CD8-positive, alpha-beta memory T cell (primary cell): Measurements from ENCODE around the gene PRKD1. TPM values are rescaled to one million over a fixed set of nuclear protein-coding genes. Genes with fewer than 3 reads are reported as not detected.
"Not testable (repeated sequence)": the region's sequence is repeated elsewhere in the genome, so short reads cannot be mapped to it uniquely, and the experiment has no call there.

Source experiments
- CTCF ChIA-PET: fragments of 350-600 bp; sonication (Branson Sonifier 250); formaldehyde crosslinking; loops from one replicate; lab custom pipeline; 2021; ENCODE audit warnings: antibody characterized with exemption; lab: Charles Lee
- POLR2A ChIA-PET: fragments of 350-600 bp; sonication (Branson Sonifier 250); formaldehyde crosslinking; loops from one replicate; lab custom pipeline; 2021; ENCODE audit warnings: antibody characterized with exemption; lab: Charles Lee
- DNase-seq, 5 donors: peaks; one replicate each; pipeline versions ENCODE4 v3.0.0 to v3.0.0-alpha.2; 2020 to 2022; ENCODE audit warnings: mixed read lengths in 1 of 5
- H3K27ac ChIP-seq: one replicate; pipeline ENCODE4 v1.7.0; 2013; ENCODE audit warnings: low read depth, mild to moderate bottlenecking, low read length, moderate library complexity
- H3K27me3 ChIP-seq: 2 replicates; pipeline ENCODE4 v1.7.0; 2013; ENCODE audit warnings: low read length, mild to moderate bottlenecking; ENCODE audit not compliant: insufficient read depth, poor library complexity, severe bottlenecking
- H3K36me3 ChIP-seq: 2 replicates; pipeline ENCODE4 v1.7.0; 2013; ENCODE audit warnings: mild to moderate bottlenecking, low read length, moderate library complexity; ENCODE audit not compliant: insufficient read depth
- H3K4me1 ChIP-seq: 2 replicates; pipeline ENCODE4 v1.7.0; 2013; ENCODE audit warnings: mild to moderate bottlenecking, low read length, moderate library complexity; ENCODE audit not compliant: insufficient read depth
- H3K4me3 ChIP-seq: 2 replicates; pipeline ENCODE4 v1.7.0; 2013; ENCODE audit warnings: mild to moderate bottlenecking, low read length
- H3K9me3 ChIP-seq: 2 replicates; pipeline ENCODE4 v1.7.0; 2013; ENCODE audit warnings: mild to moderate bottlenecking, low read length
- H3K27ac Mint-ChIP-seq, 8 donors: one replicate each; pipeline ENCODE4 v1.8.0; 2020 to 2021; ENCODE audit warnings: mixed read lengths in 8 of 8, mild to moderate bottlenecking in 6 of 8, inconsistent platforms in 3 of 8, moderate library complexity in 3 of 8
- H3K27me3 Mint-ChIP-seq, 2 donors: one replicate each; pipeline ENCODE4 v1.8.0; 2020 to 2021; ENCODE audit warnings: mixed read lengths in 2 of 2, mild to moderate bottlenecking in 1 of 2, moderate library complexity in 1 of 2
- H3K36me3 Mint-ChIP-seq, 3 donors: one replicate each; pipeline ENCODE4 v1.8.0; 2020 to 2021; ENCODE audit warnings: mixed read lengths in 3 of 3, inconsistent platforms in 1 of 3, mild to moderate bottlenecking in 1 of 3
- H3K4me1 Mint-ChIP-seq, 3 donors: one replicate each; pipeline ENCODE4 v1.8.0; 2020 to 2021; ENCODE audit warnings: mixed read lengths in 3 of 3, inconsistent platforms in 1 of 3, mild to moderate bottlenecking in 1 of 3
- H3K4me3 Mint-ChIP-seq, 7 donors: one replicate each; pipeline ENCODE4 v1.8.0; 2020 to 2021; ENCODE audit warnings: mixed read lengths in 7 of 7, mild to moderate bottlenecking in 6 of 7, moderate library complexity in 4 of 7, inconsistent platforms in 2 of 7
- H3K9me3 Mint-ChIP-seq, 5 donors: one replicate each; pipeline ENCODE4 v1.8.0; 2020 to 2022; ENCODE audit warnings: mixed read lengths in 5 of 5, mild to moderate bottlenecking in 3 of 5, moderate library complexity in 2 of 5, inconsistent platforms in 1 of 5
- polyA plus RNA-seq: library from polyadenylated mRNA; unstranded; fragments of 300-500 nt; fragmentation: Illumina TruSeq; gene quantifications from one replicate; pipeline ENCODE4 v1.2.3, GENCODE V29; 2021
- total RNA-seq, 2 experiments: library from RNA; stranded (reverse); gene quantifications; one replicate each; pipeline ENCODE4 v1.2.3, GENCODE V29; 2021

PRKD1 gene
- total and polyA plus RNA-seq, 3 experiments from 2014 or later: not detected

GRCh38 chr14:29740491-29740890 is 187.2 kb downstream of the PRKD1 start:
- Mint-ChIP-seq H3K27ac (no peak overlapping the region), H3K27me3 (no peaks in the 10 kb centered on the region), H3K36me3 (no peaks in the 10 kb centered on the region), H3K4me3 (no peak overlapping the region), H3K4me1 (no peaks in the 10 kb centered on the region), H3K9me3 (peaks cover 9 to 32% (median 14%) of the 10 kb centered on the region in 5 donors)
- Histone ChIP-seq H3K27me3 (no peaks in the 10 kb centered on the region), H3K4me3 (no peak overlapping the region), H3K9me3 (peaks cover 6% of the 10 kb centered on the region), H3K27ac (no peak overlapping the region), H3K4me1 (no peaks in the 10 kb centered on the region), H3K36me3 (no peaks in the 10 kb centered on the region)
- DNase-seq: no peak
- POLR2A ChIA-PET: no interaction called here
- CTCF ChIA-PET: no interaction called here

- CTCF ChIA-PET: no interaction called here
- Mint-ChIP-seq H3K27me3 (no peaks in the 10 kb centered on the region), H3K27ac (no peak overlapping the region), H3K36me3 (no peaks in the 10 kb centered on the region), H3K9me3 (peaks cover 12 to 26% (median 18%) of the 10 kb centered on the region in 5 donors), H3K4me1 (no peaks in the 10 kb centered on the region), H3K4me3 (no peak overlapping the region)
- H3K4me1 ChIP-seq: no peaks in the 10 kb centered on the region
- no peaks in the 10 kb centered on the region for H3K27me3 ChIP-seq
- no peak overlapping the region for H3K4me3 ChIP-seq
- POLR2A ChIA-PET: no interaction called here
- H3K36me3 ChIP-seq: no peaks in the 10 kb centered on the region
- no peak for DNase-seq
- H3K9me3 ChIP-seq: peaks cover 9% of the 10 kb centered on the region
- H3K27ac ChIP-seq: no peak overlapping the region
Measured at GRCh38 chr14:29738950-29739349, 188.7 kb downstream of the PRKD1 start.

- H3K27me3 ChIP-seq: no peaks in the 10 kb centered on the region
- no peaks in the 10 kb centered on the region for H3K36me3 Mint-ChIP-seq
- H3K36me3 ChIP-seq: no peaks in the 10 kb centered on the region
- H3K27ac Mint-ChIP-seq: no peak overlapping the region
- H3K4me3 ChIP-seq: no peak overlapping the region
- POLR2A ChIA-PET: no interaction called here
- H3K4me1 Mint-ChIP-seq: no peaks in the 10 kb centered on the region
- no peak overlapping the region for H3K4me3 Mint-ChIP-seq
- no peaks in the 10 kb centered on the region for H3K27me3 Mint-ChIP-seq
- peaks cover 12 to 26% (median 18%) of the 10 kb centered on the region in 5 donors for H3K9me3 Mint-ChIP-seq
- no peak for DNase-seq
- no peak overlapping the region for H3K27ac ChIP-seq
- CTCF ChIA-PET: no interaction called here
- peaks cover 9% of the 10 kb centered on the region for H3K9me3 ChIP-seq
- no peaks in the 10 kb centered on the region for H3K4me1 ChIP-seq
Measured at GRCh38 chr14:29738056-29738455, 189.6 kb downstream of the PRKD1 start.

- CTCF ChIA-PET: no interaction called here
- no peak for DNase-seq
- H3K36me3 ChIP-seq: no peaks in the 10 kb centered on the region
- H3K4me3 Mint-ChIP-seq: no peak overlapping the region
- no peak overlapping the region for H3K4me3 ChIP-seq
- H3K27ac Mint-ChIP-seq: no peak overlapping the region
- no peaks in the 10 kb centered on the region for H3K36me3 Mint-ChIP-seq
- peaks cover 9% of the 10 kb centered on the region for H3K9me3 ChIP-seq
- no peaks in the 10 kb centered on the region for H3K27me3 Mint-ChIP-seq
- H3K27ac ChIP-seq: no peak overlapping the region
- peaks cover 13 to 27% (median 18%) of the 10 kb centered on the region in 5 donors for H3K9me3 Mint-ChIP-seq
- POLR2A ChIA-PET: no interaction called here
- no peaks in the 10 kb centered on the region for H3K4me1 ChIP-seq
- H3K27me3 ChIP-seq: no peaks in the 10 kb centered on the region
- no peaks in the 10 kb centered on the region for H3K4me1 Mint-ChIP-seq
Measured at GRCh38 chr14:29735459-29735858, 192.2 kb downstream of the PRKD1 start.

GRCh38 chr14:29734732-29735131 is 192.9 kb downstream of the PRKD1 start:
- Histone ChIP-seq H3K36me3 (no peaks in the 10 kb centered on the region), H3K27me3 (no peaks in the 10 kb centered on the region), H3K27ac (no peak overlapping the region), H3K4me3 (no peak overlapping the region), H3K4me1 (no peaks in the 10 kb centered on the region), H3K9me3 (peaks cover 9% of the 10 kb centered on the region)
- CTCF ChIA-PET: no interaction called here
- no peaks in the 10 kb centered on the region for H3K36me3 Mint-ChIP-seq
- H3K9me3 Mint-ChIP-seq: peaks cover 13 to 31% (median 18%) of the 10 kb centered on the region in 5 donors
- no peak overlapping the region for H3K27ac Mint-ChIP-seq
- no peaks in the 10 kb centered on the region for H3K4me1 Mint-ChIP-seq
- no peak for DNase-seq
- no peaks in the 10 kb centered on the region for H3K27me3 Mint-ChIP-seq
- no peak overlapping the region for H3K4me3 Mint-ChIP-seq
- POLR2A ChIA-PET: no interaction called here

- H3K4me3 Mint-ChIP-seq, H3K36me3 Mint-ChIP-seq, H3K27me3 ChIP-seq, H3K27me3 Mint-ChIP-seq, H3K36me3 ChIP-seq, CTCF ChIA-PET, H3K27ac ChIP-seq, H3K27ac Mint-ChIP-seq, H3K4me1 Mint-ChIP-seq, H3K4me1 ChIP-seq, H3K4me3 ChIP-seq, DNase-seq, H3K9me3 ChIP-seq, POLR2A ChIA-PET: not testable (repeated sequence)
- peaks cover 2 to 33% (median 17%) of the 10 kb centered on the region in 5 donors for H3K9me3 Mint-ChIP-seq
Measured at GRCh38 chr14:29726560-29727331, 200.9 kb downstream of the PRKD1 start.

GRCh38 chr14:29724991-29725390 is 202.7 kb downstream of the PRKD1 start:
- H3K36me3 Mint-ChIP-seq: no peaks in the 10 kb centered on the region
- H3K27ac ChIP-seq: no peak overlapping the region
- H3K36me3 ChIP-seq: no peaks in the 10 kb centered on the region
- no peaks in the 10 kb centered on the region for H3K27me3 Mint-ChIP-seq
- no peaks in the 10 kb centered on the region for H3K4me1 Mint-ChIP-seq
- no peak overlapping the region for H3K4me3 ChIP-seq
- no peak overlapping the region for H3K4me3 Mint-ChIP-seq
- H3K9me3 Mint-ChIP-seq: peaks cover 4 to 35% (median 18%) of the 10 kb centered on the region in 5 donors
- no peaks in the 10 kb centered on the region for H3K9me3 ChIP-seq
- H3K27me3 ChIP-seq: no peaks in the 10 kb centered on the region
- ChIA-PET CTCF (no interaction called here), POLR2A (no interaction called here)
- no peak overlapping the region for H3K27ac Mint-ChIP-seq
- H3K4me1 ChIP-seq: no peaks in the 10 kb centered on the region
- no peak for DNase-seq

- no peak overlapping the region for H3K27ac ChIP-seq
- H3K4me1 Mint-ChIP-seq: no peaks in the 10 kb centered on the region
- H3K27me3 Mint-ChIP-seq: no peaks in the 10 kb centered on the region
- ChIA-PET POLR2A (no interaction called here), CTCF (no interaction called here)
- no peaks in the 10 kb centered on the region for H3K27me3 ChIP-seq
- no peaks in the 10 kb centered on the region for H3K36me3 Mint-ChIP-seq
- H3K27ac Mint-ChIP-seq: no peak overlapping the region
- DNase-seq: no peak
- H3K36me3 ChIP-seq: no peaks in the 10 kb centered on the region
- no peaks in the 10 kb centered on the region for H3K9me3 ChIP-seq
- no peak overlapping the region for H3K4me3 ChIP-seq
- no peaks in the 10 kb centered on the region for H3K4me1 ChIP-seq
- H3K9me3 Mint-ChIP-seq: peaks cover 4 to 24% (median 14%) of the 10 kb centered on the region in 5 donors
- H3K4me3 Mint-ChIP-seq: no peak overlapping the region
Measured at GRCh38 chr14:29722831-29723230, 204.8 kb downstream of the PRKD1 start.
